Esophagus muscularis mucosa (tissue), 4 donors: ENCODE data around the gene KCNB1.

Source experiments
- EP300 ChIP-seq: sonication (generic); formaldehyde crosslinking; IDR thresholded peaks from one replicate; pipeline ENCODE4 v1.6.1; 2017; ENCODE audit warnings: antibody characterized with exemption
- POLR2A ChIP-seq: fragments of 450-650 bp; IDR thresholded peaks from one replicate; pipeline ENCODE4 v1.6.1; 2017; ENCODE audit warnings: antibody characterized with exemption, moderate library complexity, mild to moderate bottlenecking, low read depth
- POLR2AphosphoS5 ChIP-seq, 2 donors: sonication (generic); formaldehyde crosslinking; IDR thresholded peaks; one replicate each; pipeline ENCODE4 v1.6.1; 2017; ENCODE audit warnings: antibody characterized with exemption in 2 of 2
- TF ChIP-seq, protein P1 (sequence below), 3 experiments: fragments of 200-600 bp in 2 of 3; fragments of 450-650 bp in 1 of 3; sonication (generic) in 2 of 3; IDR thresholded peaks; one replicate each; pipeline ENCODE4 v1.5.1; 2017 to 2019; ENCODE audit warnings: antibody characterized with exemption in 3 of 3, mild to moderate bottlenecking in 2 of 3, moderate library complexity in 1 of 3

DNA sequence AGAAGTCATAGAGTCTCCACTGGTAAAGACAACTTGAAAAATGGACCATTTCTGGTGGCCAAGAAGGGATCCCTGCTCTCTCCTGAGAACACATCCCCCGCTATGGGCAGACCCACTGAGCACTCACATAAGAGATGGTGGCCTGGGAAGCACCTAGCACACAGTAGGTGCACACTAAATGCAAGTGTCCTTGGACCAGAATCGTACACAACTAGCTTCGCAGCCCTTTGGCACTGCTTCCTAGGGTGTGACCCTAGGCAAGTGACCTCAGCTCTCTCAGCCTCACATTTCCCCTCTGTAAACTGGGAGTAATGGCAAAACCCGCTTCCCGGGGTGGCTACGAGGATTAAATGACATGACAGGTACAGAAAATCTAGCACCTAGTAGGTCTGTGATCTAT is 35.1 kb downstream of the KCNB1 start:
- TF ChIP-seq, protein P1, sequence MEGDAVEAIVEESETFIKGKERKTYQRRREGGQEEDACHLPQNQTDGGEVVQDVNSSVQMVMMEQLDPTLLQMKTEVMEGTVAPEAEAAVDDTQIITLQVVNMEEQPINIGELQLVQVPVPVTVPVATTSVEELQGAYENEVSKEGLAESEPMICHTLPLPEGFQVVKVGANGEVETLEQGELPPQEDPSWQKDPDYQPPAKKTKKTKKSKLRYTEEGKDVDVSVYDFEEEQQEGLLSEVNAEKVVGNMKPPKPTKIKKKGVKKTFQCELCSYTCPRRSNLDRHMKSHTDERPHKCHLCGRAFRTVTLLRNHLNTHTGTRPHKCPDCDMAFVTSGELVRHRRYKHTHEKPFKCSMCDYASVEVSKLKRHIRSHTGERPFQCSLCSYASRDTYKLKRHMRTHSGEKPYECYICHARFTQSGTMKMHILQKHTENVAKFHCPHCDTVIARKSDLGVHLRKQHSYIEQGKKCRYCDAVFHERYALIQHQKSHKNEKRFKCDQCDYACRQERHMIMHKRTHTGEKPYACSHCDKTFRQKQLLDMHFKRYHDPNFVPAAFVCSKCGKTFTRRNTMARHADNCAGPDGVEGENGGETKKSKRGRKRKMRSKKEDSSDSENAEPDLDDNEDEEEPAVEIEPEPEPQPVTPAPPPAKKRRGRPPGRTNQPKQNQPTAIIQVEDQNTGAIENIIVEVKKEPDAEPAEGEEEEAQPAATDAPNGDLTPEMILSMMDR (IDR thresholded peaks at IDR 0.05), result no peak
- no peak for TF ChIP-seq EP300
- no peak for TF ChIP-seq POLR2A
- TF ChIP-seq POLR2AphosphoS5 (IDR thresholded peaks at IDR 0.05), result no peak
